Putamen (tissue), 1 donor: Measurements from ENCODE around the gene CADM1.

ENCODE experiments used
- DNase-seq: peaks from one replicate; pipeline ENCODE4 v3.0.0-alpha.2; 2016; ENCODE audit warnings: low spot score

CADM1 gene

GRCh38 chr11:115207166-115207591, 297.0 kb downstream of the CADM1 start:
- no peak for DNase-seq

GRCh38 chr11:115206365-115207022, 297.7 kb downstream of the CADM1 start:
- DNase-seq, result no peak

DNA sequence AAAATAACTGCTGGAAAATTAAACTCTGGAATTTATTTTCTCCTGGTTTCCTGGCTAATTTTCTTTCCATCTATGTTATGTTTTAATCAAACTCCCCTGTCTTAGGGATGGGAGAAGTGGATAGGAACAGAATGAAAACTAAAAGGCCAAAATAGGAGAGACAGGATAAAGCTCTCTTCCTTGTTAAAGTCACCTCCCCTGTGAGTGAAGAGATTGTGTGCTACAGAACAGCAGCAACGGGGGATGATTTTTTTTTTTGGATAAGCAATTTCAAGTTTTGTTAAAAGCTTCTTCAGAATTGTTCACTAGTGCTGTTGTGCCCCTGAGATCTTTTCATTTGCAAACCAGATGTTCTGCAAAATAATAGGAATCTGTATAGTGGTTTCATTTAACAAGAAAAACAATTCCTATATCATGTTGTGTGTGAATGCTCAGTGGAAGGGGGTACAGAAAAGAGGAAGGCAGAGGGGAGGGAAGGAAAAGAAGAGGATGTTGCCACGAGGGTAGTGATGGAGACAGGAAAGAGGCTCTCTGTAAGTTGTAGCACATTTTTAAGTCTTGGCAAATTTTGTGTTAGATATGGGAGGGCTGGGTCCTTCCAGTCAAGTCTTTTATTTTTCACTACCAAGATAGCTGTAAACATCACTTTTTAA, 301.2 kb downstream of the CADM1 start:
- DNase-seq, result no peak

DNA sequence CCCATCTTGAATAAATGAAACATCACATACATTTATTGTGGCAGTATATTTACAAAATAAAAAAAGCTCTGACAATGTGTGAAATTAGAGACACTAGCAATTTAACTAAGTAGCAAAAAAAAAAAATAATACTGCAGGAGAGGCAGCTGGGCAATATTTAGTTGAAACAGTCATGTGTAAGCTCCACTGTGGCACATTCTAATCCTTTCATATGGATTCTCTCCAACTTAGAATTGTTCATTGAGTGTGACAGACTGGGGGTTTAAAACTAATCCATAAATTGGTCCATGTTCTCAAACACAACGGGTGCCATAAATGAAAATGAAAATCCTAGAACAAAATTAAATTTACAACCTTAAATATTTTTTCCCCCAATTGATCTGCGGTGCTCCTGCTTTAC, 302.1 kb downstream of the CADM1 start:
- no peak for DNase-seq

DNA sequence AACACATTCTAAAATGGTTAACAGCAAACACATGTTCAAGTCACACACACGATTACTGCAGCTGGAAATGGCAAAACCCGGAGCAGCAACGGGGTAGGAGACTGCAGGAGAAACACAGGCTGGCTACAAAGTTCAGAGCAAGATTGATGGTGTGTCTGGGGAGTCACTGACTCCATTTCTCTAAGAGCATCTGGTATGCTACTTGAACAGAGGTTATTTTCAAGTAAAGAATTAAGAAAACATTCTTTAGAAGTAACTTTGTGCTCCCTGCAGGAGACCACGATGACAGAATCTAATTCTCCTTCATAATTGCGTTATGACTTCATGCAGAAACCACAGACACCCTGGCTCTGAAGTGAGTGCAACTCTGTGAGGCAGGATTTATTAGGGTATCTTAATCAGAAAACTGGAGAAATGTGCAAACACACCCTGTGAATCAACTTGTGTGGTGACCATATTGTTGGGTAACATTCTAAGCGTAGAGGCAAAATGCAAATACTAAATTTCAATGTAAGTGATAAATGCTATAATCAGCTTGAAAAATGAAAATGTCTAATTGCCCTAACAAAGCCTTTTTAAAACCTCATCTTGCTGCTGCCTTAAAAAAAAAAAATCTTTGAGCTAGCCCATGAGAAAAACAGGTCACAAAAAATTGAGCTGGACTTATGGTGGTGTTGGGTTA, 303.0 kb downstream of the CADM1 start:
- no peak for DNase-seq

- DNase-seq, result no peak
These were observed 304.6 kb downstream of the CADM1 start for GRCh38 chr11:115199481-115200069.

DNA sequence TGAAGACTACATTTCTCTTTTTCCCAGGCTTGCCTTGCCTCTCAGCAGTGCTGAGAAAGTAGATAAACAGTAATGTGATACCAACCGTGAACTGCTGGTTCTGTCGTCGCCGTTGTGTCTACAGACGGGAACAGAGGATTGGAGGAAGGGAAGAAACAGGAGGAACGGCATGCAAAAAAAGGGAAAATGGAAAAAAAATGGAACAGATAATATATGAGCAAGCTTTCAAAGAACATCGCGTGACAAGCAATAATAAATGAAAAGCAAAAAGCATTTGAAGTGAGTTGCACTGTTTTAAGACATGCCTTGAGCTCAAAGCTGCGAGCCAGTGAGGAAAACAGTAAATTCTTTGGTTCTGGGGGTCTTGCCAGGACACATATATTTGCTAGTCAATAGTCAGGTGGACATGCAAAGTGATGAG, 305.9 kb downstream of the CADM1 start:
- no peak for DNase-seq

DNA sequence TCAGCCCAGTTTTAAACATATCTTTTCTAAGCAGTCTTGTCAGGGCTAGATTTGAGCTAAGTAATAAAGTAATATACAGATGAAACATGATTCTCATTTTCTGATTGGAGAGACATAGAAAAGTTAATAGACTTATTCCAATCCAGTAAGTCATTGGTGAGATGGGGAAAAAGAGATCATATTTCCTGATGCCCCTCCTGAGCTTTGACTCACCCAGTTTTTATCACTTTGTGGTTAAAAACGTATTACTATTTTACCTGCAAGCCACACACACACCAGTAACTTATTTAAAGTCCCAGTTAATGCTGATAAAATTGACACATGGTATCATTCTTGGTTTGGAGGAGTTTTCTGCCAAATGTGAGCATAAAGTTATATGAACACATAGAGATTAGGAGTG, 306.8 kb downstream of the CADM1 start:
- no peak for DNase-seq

GRCh38 chr11:115197031-115197430, 307.2 kb downstream of the CADM1 start:
- no peak for DNase-seq

- no peak for DNase-seq
These were observed 309.5 kb downstream of the CADM1 start for GRCh38 chr11:115194802-115195110.

GRCh38 chr11:115193914-115194801, 310.1 kb downstream of the CADM1 start:
- DNase-seq, result no peak

DNA sequence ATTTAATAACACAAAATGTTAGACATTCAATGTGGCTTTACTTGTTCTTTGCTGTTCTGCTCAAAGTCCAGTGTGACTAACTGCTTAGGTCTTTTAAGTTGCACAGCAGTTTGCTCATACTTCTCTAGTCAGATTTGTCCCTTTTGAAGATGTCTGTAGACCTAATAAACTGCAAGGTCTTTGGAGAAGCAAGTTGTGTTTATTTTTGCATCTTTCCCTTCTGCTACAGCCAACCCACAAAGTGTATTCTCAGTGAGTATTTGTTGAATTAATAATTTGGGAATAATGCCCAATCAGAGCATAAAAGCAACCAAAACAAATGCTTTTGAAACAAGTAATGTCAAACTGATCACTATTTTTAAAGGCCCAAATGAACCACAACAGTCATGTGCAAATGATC, 312.5 kb downstream of the CADM1 start:
- DNase-seq, result no peak

- no peak for DNase-seq
These were observed 314.0 kb downstream of the CADM1 start for GRCh38 chr11:115190196-115190595.

DNA sequence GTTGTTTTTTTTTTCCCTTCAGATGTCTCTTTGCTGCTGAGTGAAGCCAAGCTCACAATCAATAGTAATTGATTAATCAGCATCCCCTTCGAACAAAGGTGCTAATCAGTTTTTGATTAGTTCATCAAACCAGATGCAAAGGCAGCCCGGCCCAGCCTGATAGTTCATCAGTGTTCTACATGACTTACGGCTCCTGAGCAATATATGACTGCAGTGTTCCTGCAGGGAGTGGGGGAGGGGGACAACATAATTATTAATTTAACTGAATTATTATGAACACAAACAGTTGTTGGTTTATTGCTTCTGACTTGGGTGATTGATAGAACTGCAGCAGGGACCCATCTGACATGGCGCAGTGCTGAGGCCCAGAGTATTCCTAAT, 315.3 kb downstream of the CADM1 start:
- no peak for DNase-seq

- no peak for DNase-seq
These were observed 315.9 kb downstream of the CADM1 start for GRCh38 chr11:115188188-115188897.

DNA sequence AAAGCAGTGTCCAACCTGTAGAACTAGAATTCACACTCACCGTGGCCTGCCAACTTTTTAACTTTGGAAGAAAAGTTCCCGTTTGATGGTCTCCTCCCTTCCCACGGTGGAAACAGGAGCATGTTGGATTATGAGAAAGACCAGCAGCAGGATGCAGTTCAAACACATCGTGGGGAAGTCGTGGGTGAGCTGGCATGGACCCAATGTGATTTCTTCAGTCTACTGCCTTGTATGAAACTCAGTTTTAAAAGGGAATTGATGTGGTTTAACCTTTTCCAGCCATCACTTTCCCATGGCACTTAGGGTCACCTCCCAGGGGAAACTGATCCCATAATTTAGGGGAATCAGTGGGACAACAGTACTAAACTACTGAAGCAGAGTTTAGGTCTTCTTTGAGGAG, 318.3 kb downstream of the CADM1 start:
- DNase-seq, result no peak

DNA sequence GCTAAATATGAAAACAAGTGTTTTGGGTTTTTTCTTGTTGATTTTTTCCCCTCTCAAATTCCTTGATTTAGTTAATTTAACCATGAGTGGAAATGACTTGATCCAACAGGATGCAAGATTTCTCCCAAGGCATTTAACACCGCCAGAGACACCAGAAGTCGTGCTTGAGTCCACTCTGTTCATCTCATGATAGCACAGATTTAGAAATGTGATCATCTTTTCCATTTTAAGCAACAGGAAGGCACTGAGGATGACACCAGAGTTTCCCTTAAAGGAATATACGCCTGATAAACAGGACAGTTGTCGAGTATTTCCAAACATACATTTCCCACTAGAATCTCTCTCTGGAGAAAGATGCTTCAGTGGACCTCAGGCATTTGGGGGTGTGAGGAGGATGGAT, 318.7 kb downstream of the CADM1 start:
- no peak for DNase-seq

GRCh38 chr11:115184901-115185300, 319.3 kb downstream of the CADM1 start:
- DNase-seq, result no peak

- DNase-seq, result no peak
These were observed 320.4 kb downstream of the CADM1 start for GRCh38 chr11:115183830-115184229.

GRCh38 chr11:115183136-115183535, 321.1 kb downstream of the CADM1 start:
- no peak for DNase-seq

- DNase-seq, result no peak
These were observed 321.8 kb downstream of the CADM1 start for GRCh38 chr11:115182282-115182955.
